Esophagus muscularis mucosa (tissue), 3 donors: ENCODE data around the gene DGAT2.

Experiments
- POLR2A ChIP-seq: fragments of 450-650 bp; IDR thresholded peaks from one replicate; pipeline ENCODE4 v1.6.1; 2017; ENCODE audit warnings: antibody characterized with exemption, moderate library complexity, mild to moderate bottlenecking, low read depth
- TF ChIP-seq, protein P1 (sequence below), 3 experiments: fragments of 200-600 bp in 2 of 3; fragments of 450-650 bp in 1 of 3; sonication (generic) in 2 of 3; IDR thresholded peaks; one replicate each; pipeline ENCODE4 v1.5.1; 2017 to 2019; ENCODE audit warnings: antibody characterized with exemption in 3 of 3, mild to moderate bottlenecking in 2 of 3, moderate library complexity in 1 of 3

DNA sequence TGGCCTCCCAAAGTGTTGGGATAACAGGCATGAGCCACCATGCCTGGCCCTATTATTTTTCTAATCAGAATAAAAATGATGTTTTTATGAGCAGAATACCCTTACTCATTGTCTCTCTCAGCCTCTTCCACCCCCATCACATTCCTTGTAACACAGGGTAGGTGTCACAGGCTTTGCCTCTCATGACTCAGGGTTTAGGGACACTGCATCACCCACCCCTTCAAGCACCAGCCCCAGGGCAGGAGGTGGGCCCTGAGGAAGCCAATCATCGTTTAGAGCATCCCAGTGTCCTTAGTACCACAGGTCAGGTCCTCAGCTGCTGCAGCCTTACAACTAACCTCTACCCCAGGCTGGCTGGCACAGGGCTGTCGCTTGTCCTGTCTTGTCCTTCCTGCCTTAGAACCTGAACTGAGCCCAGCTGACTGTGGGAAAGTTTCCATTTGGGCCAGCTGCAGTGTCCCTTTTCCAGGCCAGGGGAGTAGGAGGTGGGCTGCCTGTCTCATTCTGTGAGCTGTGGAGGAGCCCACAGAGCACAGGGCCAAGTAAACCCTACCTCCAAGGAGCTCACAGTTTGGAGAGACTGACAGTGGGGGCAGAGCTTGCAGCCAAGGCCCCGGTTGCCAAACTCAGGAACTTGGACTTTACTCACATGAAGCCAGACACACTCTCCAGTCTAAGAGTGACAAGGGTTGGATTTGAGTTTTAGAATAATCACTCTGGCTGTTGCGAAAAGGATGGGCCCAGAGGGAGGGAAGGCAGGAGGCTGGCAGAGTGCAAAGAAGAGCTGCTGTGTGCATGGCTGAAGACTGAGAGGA, 26.9 kb downstream of the DGAT2 start:
- TF ChIP-seq POLR2A = no peak
- TF ChIP-seq, protein P1, sequence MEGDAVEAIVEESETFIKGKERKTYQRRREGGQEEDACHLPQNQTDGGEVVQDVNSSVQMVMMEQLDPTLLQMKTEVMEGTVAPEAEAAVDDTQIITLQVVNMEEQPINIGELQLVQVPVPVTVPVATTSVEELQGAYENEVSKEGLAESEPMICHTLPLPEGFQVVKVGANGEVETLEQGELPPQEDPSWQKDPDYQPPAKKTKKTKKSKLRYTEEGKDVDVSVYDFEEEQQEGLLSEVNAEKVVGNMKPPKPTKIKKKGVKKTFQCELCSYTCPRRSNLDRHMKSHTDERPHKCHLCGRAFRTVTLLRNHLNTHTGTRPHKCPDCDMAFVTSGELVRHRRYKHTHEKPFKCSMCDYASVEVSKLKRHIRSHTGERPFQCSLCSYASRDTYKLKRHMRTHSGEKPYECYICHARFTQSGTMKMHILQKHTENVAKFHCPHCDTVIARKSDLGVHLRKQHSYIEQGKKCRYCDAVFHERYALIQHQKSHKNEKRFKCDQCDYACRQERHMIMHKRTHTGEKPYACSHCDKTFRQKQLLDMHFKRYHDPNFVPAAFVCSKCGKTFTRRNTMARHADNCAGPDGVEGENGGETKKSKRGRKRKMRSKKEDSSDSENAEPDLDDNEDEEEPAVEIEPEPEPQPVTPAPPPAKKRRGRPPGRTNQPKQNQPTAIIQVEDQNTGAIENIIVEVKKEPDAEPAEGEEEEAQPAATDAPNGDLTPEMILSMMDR (IDR thresholded peaks at IDR 0.05) = no peak
